Superior temporal gyrus (tissue), 1 donor: ENCODE results near the gene MAP3K7.

ENCODE experiments used
- DNase-seq: peaks from one replicate; pipeline ENCODE4 v3.0.0-alpha.2; 2016; ENCODE audit errors: extremely low spot score

The MAP3K7 gene

DNA sequence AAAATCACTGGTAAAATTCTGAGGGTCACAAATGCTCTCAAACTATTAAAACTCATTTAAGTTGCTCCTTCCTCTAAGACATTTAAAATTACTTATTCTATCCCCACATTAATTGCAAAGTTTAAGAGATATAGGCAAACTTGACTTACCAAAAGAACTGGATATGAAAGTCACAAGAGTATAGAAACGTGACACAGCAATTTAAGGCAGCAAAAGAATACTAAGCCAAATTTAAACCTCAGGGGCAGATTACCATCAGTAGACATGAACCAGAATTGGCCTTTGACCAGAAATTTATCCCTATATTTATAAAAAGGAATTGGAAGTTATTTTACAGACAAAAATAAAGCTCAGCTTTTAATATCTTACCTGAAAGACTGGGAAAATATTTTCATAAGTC, 56.0 kb downstream of the MAP3K7 start:
- no peak for DNase-seq

DNA sequence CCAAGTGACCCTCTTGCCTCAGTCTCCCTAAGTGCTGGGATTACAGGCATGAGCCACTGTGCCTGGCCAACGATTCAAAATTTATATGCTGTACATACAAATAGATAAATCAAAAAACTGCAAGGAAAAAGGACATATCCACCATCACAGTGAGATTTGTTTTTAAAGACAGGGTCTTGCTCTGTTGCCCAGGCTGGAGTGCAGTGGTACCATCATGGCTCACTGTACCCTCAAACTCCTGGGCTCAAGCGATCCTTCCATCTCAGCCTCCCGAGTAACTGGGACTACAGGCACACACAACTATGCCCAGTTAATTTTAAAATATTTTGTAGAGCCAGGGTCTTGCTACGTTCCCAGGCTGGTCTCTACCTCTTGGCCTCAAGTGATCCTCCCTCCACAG, 61.5 kb downstream of the MAP3K7 start:
- no peak for DNase-seq

DNA sequence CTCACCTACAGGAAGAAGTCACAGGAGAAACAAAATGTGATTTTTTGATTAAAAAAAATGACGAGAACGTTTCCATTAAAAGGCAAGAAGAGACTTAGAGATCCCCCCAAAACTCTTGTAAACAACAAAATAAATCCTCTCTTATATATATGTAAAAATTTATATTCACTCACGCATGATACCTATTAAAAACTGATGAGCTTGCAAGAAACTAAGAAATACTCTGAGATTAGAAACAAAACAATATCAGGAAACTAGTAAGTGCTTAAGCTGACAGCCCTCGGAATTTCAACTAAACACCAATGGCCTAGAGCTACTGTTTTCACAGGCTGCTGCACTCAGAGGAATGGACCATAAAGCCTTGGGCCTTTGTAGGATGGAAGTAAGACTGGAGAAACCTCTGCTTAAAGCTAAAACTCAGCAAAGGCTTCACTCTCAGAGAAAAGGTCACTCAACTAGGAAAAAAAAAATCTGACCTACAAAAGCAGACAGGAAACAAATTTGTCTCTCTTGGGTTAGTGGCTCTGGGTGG, 63.0 kb downstream of the MAP3K7 start:
- no peak for DNase-seq

DNA sequence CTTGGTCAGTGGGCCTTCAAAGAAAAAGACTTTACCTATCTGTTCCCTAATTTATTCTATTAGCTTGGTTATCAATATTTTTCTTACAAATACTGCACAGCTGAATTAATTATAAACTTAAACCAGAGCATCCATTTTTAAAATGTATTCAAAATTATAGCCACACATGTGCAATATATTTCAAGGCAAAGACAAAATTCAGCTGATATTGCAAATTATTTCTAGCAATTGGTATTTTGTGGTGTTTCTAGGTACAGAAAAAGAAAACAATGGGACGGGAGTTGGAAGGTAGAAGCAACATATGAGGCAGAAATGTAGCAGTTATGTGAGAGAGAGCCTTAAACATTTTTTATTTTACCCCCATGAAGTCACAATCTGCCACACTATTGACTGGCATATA, 64.9 kb downstream of the MAP3K7 start:
- DNase-seq, result no peak

DNA sequence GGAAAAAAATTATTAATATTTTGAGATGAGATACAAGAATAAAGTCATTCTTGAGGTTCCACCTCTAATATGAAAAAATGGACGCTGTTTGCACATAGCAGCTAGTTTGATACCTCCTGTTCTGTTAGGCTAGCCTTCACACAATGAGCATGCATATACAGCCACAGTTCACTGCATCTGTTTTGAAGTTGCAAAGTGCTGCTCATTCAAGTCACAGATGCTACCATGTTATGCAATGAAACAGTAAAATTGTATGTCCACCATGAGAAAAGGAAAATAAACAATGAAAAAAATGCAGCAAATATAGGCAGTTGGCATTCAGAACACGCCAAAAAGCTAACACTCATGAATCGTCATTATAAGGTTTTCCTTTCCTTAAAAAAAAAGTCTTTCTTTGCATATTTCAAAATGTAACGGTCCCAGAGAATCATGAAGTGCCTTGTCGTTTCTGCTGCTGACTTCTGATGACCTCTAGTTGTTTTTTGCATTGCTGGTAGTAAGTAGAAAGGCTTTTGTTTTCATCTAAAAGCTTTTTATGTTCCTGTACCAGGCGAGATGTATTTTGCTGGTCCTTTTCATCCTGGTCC, 70.7 kb downstream of the MAP3K7 start:
- DNase-seq, result peak; percentile 60

DNA sequence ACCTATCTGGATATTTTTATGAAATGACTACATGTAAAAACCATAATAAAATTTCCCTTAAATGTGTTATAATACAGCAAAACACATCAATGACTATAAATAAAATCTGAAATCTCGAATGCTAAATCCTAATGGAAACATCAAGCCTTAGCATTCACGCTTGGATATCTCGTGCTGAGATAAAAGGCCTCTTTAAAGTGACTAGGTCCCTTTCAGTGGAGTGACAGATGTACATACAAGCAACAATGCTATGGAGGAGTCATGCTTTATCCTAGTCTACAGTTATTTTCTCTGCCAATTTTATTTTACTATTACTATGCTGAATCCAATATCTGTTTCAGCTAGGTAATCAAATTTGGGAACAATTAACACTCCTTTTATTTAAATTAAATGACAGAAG, 72.4 kb downstream of the MAP3K7 start:
- no peak for DNase-seq

DNA sequence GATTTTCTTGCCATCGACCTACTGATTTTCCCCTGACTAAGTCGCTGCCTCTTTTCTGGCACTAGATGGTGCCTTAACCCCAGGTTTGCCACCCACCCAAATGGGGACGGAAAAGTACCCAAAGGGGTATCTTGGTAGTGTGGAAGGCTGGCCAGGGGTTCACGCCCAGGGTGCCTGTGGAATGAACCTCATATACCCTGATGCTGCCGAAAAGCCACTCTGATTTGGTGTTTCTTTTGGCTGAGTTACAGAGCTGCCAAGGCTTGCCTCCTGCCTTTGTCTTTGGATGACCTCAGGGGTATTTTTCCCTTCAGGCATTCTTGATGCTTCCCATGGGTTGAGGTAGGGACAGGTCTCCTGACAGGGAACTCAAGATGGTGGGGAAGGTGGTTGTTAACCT, 78.1 kb downstream of the MAP3K7 start:
- no peak for DNase-seq

GRCh38 chr6:90502866-90503407, 83.9 kb downstream of the MAP3K7 start:
- no peak for DNase-seq

GRCh38 chr6:90502381-90502780, 84.5 kb downstream of the MAP3K7 start:
- no peak for DNase-seq

GRCh38 chr6:90500458-90500857, 86.4 kb downstream of the MAP3K7 start:
- no peak for DNase-seq

DNA sequence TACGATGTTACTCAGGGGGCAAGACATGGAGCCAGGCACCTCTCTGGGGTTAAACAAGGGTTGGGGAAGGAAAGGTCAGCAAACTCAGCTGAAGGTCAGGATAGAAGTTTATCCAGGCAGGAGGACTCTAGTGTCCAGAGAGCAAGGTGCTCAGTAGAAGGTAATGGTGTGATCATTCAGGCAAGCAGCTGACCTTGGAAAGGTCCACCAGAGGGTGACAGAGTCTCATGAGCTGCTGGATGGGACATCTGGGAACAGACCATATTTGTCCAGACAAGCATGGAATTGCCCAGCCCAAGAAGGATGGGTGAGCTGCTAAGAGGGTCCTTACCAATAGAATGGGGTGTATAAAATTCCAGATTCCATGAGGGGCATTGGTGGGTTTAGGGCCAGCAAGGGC, 89.5 kb downstream of the MAP3K7 start:
- DNase-seq, result no peak

GRCh38 chr6:90496258-90497016, 90.4 kb downstream of the MAP3K7 start:
- no peak for DNase-seq

DNA sequence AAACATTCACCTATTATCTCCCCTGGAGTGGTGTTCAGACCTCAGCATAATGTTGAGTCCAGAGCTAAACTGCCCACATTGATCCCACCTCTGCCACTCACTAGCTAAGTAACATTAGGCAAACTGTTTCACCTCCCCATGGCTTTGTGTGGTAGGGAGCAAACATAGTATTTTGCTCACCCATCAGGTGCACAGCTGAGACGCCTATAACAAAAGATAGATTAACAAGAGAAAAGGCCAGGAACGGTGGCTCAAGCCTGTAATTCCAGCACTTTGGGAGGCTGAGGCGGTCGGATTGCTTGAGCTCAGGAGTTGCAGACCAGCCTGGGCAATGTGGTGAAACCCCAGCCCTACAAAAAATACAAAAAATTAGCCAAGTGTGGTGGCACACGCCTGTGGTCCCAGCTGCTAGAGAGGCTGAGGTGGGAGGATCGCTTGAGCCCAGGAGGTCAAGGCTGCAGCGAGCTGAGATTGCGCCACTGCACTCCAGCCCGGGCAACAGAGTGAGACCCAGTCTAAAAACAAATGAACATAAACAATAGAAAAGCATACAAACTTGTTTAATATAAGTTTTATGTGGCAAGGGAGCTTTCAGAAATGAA, 91.6 kb downstream of the MAP3K7 start:
- no peak for DNase-seq

- DNase-seq, result no peak
Observed at GRCh38 chr6:90494067-90494780, 92.6 kb downstream of the MAP3K7 start.

DNA sequence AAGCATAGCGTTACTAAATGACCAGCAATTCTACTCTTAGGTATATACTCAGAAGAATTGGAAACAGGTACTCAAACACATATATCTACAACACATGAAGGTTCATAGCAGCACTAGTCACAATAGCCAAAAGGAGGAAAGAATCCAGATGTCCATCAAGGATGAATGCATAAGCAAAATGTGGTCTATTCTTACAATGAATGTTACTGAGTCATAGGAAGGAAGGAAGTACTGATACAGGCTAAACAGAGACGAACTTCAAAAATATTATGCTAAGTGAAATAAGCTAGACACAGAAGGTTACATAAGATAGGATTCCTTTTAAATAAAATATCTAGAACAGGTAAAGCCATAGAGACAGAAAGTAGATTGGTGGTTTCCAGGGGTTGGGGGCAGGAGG, 93.5 kb downstream of the MAP3K7 start:
- DNase-seq, result no peak

- no peak for DNase-seq
Observed at GRCh38 chr6:90492798-90493197, 94.1 kb downstream of the MAP3K7 start.

DNA sequence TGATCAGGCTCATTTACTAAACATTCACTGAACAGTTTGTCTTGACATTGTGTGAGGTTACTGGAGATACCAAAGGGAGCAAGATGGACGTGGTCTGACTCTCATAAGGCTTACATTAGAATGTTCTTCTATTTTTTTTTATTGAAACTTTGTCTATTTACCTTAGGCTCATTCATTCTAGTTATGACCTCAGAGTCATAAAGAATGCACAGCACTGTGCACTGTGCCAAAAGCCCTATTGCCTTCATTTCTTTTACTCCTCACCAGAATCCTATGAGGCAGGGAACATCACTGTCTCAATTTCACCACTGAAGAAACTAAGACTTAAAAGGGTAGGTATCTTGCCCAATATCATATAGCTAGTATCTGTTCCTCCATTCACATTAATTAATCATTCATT, 94.5 kb downstream of the MAP3K7 start:
- DNase-seq, result no peak

DNA sequence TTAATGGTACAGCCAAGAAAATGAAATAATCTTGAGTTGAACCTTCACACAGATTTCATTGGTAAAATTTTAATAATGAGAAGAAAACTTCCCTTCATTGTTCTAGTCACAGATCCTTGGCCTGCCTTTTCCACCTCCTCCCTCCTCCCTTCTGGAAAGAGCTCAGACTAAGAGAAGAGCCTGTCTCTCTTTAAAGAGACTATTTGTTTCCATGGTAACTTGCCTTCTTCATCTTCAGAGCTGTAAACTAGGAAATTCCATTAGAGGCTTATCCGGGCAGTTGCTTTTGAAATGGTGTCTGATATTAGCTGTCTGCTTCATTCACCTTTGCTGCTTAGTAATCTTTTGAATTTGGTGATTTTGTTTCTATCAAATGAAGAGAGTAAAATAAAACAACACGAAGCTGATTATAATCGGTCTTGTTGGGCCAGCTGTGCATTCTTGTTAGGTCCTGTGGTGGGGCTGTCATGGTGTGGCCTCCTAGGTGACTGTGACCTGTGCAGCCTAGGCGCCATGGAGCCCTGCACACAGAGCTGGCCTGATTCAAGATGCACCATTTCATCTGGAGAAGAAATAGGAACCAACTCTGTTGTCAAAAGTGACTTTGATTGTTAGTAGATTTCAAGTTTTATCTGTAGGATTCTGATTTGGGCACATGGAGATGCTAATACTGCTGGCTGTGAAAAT, 96.7 kb downstream of the MAP3K7 start:
- no peak for DNase-seq

DNA sequence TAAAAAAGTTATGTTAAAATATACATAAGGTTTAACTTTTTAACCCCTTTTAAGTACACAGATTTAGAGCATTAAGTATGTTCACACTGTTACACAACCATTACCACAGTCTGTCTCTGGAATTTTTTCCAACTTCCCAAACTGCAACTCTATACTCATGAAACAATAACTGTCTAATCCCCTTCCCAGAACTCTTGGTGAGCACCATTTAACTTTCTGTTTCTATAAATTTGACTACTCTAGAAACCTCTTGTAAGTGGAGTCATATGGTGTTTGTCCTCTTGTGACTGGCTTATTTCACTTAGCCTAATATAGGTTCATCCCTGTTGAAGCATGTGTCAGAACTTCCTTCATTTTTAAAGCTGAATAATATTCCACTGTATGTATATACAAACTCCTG, 98.1 kb downstream of the MAP3K7 start:
- DNase-seq, result no peak

DNA sequence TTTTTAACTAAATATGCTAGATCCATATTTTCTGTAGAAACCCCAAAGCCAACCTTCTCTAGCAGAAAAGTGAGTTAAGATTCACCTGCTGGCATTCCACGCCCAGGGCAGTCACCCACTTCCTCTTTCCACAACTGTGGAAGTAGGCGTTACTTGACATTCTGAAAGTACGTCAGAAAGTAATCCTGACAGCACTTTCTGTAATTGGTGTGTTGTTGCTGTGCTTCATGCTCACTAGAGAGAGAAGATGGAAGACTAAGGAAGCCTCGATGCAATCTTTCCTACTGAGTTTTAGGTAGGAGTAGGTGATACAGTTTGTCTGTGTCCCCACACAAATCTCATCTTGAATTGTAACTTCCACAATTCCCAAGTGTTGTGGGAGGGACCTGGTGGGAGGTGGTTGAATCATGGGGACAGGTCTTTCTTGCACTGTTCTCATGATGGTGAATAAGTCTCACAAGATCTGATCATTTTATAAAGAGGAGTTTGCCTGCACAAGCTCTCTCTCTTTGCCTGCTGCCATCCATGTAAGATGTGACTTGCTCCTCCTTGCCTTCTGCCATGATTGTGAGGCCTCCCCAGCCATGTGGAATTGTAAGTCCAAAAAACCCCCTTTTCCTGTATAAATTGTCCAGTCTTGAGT, 101.1 kb downstream of the MAP3K7 start:
- DNase-seq, result no peak

GRCh38 chr6:90484903-90485302, 102.0 kb downstream of the MAP3K7 start:
- DNase-seq, result peak; percentile 87
